UCSD-AML1 (cell line): Measurements from ENCODE around the gene FKRP.

Source experiments
- DNase-seq: peaks from one replicate; lab custom pipeline; 2025; ENCODE audit not compliant: unreplicated experiment; lab: John Stamatoyannopoulos, UW

FKRP gene

DNA sequence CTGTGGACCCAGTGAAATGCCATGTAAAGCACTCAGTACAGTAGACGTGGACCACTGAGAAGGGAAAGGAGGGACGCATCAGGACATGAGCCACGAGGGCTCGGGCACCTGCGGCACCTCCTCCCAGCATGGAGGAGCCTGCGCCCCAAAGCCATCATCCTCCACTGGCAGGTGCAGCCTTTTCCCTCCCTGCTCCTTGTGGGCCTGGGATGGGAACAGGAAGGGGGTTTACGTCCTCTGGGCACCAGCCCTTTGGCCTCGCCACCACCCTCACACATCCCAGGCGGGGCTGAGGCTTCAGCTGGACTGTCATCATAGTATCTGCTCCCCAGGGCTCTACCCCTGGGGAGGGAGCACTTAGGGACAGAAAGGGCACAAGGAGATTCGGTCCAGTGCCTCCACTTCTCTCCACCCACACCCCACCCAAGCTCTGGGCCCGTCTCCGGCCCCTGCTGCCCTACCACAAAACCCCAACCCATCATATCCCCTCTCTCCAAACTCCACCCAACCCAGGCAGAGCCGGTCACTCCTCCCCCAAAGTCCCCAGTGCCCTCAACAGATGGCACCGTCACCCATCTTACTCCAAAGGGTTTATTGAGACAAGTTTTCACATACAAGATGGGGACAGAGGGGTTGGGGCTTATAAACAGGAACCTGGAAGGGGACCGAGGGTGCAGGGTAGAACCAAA, 26.8 kb upstream of the FKRP start:
- DNase-seq, result no peak

GRCh38 chr19:46719629-46720502, 26.0 kb upstream of the FKRP start:
- DNase-seq, result no peak

GRCh38 chr19:46720503-46721239, 25.2 kb upstream of the FKRP start:
- DNase-seq, result no peak

- no peak for DNase-seq
Measured at GRCh38 chr19:46721269-46722003, 24.4 kb upstream of the FKRP start.

- no peak for DNase-seq
Measured at GRCh38 chr19:46722004-46722380, 23.9 kb upstream of the FKRP start.

DNA sequence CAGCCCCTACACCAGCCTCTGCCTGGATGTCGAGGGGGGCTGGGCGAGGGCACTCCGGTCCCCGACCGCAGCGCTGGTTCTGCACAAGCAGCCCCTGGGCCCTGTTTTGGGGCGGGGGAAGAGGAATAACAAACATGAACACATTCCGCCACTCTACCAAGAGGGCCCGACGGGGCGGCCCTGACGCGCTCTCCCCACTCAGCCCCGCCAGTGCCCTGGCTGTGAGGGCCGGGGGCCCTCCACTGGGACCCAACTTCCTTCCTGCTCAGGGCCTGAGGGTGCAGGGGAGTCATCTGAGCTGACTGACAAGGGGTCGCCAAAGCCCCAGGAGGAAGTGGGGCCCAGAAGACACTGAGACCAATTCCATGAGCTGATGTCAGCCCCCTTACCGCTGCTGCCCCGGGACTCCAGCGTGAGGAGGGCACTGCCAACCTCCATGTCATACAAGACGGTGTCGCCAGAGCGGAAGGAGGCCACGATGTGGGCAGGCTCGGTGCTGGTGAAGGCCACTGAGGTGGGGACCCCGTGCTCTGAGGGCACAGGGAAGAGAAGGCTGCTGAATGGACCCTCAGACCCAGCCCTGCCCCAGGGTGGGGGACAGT, 23.3 kb upstream of the FKRP start:
- peak; percentile 71 for DNase-seq

DNA sequence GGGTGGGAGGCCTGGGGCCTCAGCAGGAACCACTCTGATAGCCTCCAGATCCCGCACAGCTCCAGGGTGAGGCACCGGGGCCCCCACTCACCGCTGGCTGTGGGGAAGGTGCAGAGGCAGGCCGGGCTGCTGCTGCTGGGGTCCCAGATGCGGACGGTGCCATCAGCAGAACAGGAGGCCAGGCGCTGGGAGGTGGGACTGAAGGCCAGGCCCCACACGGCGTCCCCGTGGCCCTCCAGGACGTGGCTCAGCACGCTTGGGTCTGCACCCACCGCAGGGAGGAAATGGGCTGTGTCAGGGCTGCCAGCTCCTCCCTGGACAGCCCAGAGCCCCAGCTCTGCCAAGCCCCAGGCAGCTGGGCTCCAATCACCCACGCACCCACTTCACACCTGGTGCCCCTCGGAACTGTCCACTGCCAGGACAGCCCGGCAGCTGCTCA, 22.8 kb upstream of the FKRP start:
- DNase-seq, result peak; percentile 78

GRCh38 chr19:46723471-46723870, 22.4 kb upstream of the FKRP start:
- no peak for DNase-seq

- DNase-seq, result no peak
Measured at GRCh38 chr19:46724468-46724867, 21.4 kb upstream of the FKRP start.

DNA sequence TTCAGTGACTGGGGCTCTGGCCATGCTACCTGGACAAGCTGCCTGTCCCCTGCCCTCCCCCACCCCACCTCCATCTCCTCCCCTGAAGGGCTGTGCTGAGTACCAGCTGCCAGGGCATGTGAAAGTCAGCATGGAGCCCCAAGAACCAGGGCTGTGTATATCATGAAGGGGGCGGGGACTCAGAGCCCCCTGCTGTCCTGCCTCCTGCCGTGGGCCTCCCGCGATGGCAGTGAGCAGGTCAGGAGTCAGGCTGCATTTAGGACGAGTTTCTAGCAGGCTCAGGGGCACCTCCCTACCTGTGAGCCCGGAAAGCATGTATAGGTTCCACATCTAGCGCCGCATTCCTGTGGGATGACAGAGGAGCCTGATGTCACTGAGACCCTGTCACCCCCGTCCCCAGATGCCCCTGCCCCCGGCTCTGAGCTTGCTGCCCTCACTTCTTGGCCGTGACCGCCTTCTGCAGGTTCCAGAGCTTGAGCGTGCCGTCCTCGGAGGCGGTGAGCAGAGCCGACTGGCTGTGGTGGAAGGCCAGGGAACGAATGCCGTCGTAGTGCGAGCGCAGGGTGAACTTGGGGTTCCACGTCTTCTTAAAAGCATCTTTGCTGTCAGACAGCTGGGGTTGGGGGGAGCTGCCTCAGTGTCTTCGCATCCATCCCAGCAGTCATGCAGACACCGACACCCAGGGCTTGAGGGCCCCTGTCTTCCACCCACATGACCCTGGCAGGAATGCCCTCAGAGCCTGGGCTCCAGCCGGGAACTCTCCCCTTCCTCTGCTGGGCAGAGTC, 20.6 kb upstream of the FKRP start:
- no peak for DNase-seq

DNA sequence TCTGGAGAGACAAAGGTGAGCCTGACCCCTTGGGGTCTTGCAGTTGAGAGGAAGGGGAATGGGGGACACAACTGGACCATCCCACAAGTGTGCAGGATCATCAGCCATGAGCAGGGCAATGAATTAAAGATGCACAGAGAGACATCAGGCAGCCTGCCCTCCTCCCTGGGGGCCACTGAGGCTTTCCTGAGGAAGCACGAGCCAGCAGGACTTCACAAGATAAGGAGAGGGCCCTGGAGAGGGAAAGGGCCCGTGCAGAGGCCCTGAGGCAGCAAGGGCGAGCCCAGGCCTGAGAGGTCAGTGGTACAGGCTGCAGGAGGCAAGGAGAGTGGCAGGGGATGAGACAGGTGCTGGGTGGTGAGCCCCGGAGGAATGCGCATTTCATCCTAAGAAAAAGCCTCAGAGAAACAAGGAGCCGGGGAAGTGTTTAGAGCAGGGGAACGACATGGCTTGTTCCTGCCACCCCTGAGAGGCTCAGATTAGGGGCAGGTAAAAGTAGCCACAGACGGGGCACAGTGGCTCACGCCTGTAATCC, 19.9 kb upstream of the FKRP start:
- no peak for DNase-seq

GRCh38 chr19:46726551-46726950, 19.3 kb upstream of the FKRP start:
- DNase-seq, result no peak

GRCh38 chr19:46726971-46727501, 18.8 kb upstream of the FKRP start:
- DNase-seq, result no peak

GRCh38 chr19:46727757-46728156, 18.1 kb upstream of the FKRP start:
- DNase-seq, result no peak

DNA sequence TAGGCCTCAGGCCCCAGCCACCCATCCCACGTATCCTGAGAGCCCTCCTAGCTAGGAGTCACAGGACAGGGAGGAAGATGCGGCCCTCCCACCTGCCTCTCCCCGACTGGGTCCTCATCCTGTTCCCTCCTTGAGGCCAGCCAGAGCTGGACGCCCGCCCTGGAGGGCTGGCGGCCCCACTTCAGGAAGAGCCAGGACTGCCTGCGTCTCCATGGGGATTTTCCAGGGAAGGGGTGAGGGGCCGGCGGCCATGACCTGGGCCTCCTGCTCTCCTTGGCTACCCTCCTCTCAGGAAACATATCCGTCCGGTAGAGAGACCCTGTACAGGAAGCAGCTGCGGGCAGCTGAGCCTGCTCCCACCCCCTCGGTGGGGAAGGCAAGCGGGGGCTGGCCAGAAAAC, 17.6 kb upstream of the FKRP start:
- no peak for DNase-seq

- DNase-seq, result peak; percentile 82
Measured at GRCh38 chr19:46728693-46729339, 17.0 kb upstream of the FKRP start.

- DNase-seq, result no peak
Measured at GRCh38 chr19:46729696-46730095, 16.2 kb upstream of the FKRP start.

- no peak for DNase-seq
Measured at GRCh38 chr19:46730187-46730586, 15.7 kb upstream of the FKRP start.

DNA sequence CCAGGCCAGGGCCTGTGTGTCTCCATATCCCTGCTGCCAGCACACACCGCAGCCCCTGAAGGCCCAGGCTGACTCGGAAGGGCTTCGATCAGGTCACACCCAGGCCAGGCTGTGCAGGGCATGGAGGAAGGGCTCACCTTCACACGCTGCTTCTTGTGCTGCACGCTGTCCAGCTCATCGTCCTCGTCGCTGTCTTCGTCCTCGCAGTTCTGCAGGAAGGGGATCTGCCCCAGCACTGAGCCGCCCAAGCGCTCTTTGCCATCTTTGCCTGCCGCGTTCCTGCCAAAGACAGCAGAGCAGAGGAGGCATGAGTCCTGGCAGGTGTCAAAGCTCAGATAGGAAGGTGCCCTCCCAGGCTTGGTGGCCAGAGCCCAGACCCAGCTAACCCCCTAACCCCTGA, 15.3 kb upstream of the FKRP start:
- DNase-seq, result no peak
